MV-4-11 (cell line): Measurements from ENCODE around the gene EHMT1.
"Not testable (repeated sequence)": the region's sequence is repeated elsewhere in the genome, so short reads cannot be mapped to it uniquely, and the experiment has no call there.

Experiments used
- DNase-seq: peaks from one replicate; lab custom pipeline; 2025; lab: John Stamatoyannopoulos, UW

EHMT1 gene

DNA sequence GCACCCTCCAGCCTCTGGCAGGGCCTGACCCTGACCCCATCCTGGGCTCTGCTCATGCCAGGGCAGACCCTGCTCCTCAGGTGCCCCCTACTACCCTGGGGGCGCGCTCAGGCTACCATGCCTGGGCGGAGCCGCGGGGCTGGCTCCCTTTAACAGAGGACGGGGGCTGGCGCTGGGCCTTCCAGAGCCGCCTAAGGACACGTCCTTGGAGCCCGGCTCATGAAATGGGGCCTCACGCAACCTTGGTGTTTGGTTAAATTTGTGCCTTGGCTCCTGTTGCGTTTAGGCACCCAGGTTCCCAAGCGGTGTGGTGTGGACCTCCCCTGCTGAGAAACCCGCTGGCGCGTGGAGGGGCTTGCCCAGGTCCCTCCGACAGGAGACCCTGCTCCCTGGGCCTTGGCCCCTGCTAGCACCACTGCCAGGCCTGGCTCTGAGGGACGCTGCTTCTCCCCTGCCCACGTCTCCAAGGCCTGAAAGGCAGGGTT is 3.4 kb upstream of the EHMT1 start:
- DNase-seq = no peak

DNA sequence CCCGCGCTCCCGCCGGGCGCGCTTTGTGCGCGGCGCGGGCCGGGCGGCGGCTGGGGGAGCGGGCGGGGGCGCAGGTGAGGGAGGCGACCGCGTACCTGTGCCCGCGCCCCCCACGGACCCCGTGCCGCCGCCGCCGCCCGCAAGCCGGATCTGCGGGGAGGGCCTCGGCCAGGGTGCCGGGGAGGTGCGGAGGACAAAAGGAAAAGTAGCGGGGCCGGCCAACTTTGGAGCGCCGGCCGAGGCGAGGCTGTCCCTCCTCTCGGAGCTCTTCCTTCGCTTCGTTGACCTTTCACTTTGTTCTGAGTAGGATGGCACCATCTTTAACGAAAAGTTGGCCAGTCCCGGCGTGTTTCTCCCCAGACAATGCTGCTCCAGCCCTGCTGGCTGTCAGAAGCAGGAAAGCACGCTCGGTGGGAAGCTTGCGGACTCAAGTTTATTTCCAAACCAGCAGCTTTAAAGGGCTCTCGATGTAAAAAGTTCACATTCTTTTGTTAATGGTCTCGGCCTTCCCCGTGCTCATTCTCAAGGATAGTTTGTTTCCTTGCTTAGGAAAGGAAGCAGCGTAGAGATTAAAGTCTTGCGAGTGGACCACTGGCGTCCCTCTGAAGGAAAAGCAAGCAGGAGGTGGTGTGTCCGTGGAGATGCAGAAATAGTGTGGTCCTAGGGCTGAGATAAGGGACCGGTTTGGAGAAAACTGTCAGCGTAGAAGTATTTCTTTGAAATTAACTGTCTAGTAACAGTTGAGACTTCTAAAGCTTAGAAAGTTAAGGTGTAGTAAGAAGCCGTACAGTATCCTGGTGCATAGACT is 639 bp downstream of the EHMT1 start:
- peak; percentile 15 for DNase-seq

GRCh38 chr9:137620048-137620405 is 1.2 kb downstream of the EHMT1 start:
- no peak for DNase-seq

GRCh38 chr9:137620581-137620980 is 1.8 kb downstream of the EHMT1 start:
- DNase-seq = no peak

DNA sequence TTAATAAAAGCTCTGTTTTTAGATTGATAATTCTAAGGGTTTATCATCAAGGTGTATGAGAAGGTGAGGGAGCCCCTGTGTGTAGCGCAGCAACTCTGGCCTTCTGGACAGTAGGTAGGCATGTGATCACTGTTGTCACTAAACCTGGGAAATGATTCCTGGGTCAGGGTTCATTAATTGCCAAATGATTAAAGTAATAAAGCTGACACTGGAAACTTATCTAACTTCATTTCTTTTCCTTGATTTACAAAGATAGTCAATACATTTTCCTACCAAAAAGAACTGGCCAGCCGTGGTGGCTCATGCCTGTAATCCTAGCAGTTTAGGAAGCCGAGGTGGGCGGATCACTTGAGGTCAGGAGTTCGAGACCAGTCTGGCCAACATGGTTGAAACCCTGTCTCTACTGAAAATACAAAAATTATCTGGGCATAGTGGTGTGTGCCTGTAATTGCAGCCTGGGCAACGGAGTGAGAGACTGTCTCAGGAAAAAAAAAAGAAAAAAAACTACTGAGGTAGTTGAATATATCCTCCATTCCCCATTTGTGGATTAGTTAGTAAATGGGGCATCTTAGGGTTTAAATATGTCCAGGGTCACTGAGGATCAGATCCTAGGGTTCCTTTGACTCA is 2.4 kb downstream of the EHMT1 start:
- peak; percentile 55 for DNase-seq

GRCh38 chr9:137622211-137622610 is 3.4 kb downstream of the EHMT1 start:
- DNase-seq = not testable (repeated sequence)

DNA sequence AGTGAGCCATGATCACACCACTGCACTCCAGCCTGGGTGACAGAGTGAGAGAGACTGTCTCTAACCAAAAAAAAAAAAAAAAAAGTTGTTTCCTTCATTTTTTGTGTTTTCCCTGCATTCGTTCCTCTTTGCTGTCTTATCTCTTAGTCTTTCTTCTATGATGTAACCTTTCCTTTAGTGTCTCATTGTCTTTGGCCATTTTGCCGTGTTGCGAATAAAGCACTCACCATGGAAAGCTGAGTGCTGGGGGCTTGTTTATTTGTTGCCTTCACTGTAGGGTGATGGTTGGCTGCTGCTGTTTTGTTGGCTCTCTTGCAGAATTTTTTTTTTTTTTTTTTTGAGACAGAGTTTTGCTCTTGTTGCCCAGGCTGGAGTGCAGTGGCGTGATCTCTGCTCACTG is 7.7 kb downstream of the EHMT1 start:
- DNase-seq = peak; percentile 39

GRCh38 chr9:137627406-137627805 is 8.6 kb downstream of the EHMT1 start:
- DNase-seq = not testable (repeated sequence)

GRCh38 chr9:137630126-137630525 is 11.3 kb downstream of the EHMT1 start:
- no peak for DNase-seq

DNA sequence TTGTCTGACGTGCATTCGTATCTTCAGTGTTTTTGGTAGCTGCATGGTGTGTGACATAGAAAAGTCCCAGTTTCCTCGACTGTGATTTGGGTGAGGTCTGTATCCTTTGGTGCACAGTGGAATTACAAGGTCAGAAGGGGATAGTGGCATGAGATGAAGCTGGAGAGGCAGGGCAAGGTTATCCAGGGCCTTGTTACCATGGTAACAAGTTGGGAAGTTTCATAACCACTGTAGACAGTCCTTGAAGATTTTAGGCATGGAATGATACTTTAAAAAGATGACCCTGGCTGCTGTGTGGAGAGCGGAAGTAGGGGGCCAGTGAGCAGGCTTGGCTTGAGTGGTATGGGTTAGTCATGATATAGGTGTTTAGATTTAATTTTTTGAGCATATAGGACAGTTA is 11.9 kb downstream of the EHMT1 start:
- DNase-seq = no peak

DNA sequence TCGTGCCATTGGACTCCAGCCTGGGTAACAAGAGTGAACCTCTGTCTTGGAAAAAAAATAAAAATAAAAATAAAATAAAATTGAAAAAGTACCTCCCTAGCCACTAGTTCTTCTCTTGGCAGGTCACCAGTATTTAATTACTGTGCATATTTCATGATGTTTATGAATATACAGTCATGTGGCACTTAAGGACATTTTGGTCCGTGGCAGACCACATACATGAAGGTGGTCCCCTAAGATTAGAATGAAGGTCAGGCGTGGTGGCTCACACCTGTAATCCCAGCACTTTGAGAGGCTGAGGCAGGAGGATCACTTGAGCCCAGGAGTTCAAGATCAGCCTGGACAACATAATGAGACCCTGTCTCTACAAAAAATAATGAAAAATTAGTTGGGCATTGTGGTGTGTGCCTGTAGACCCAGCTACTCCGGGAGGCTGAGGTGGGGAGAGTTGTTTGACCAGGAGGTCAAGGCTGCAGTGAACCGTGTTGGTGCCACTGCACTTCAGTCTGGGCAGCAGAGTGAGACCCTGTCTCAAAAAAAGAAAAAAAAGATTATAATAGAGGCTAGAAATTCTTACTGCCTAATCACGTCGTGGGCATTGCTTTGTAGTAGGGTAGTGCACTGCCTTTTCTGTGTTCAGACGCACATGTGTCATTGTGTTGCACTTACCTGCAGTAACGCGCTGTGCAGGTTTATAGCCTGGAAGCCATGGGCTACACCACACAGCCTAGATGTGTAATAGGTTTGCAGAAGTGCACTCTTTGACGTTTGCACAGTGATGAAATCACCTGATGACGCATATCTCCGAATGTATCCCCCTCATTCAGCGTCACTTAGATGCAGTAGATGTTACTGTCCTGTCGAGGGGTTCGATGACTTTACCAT is 12.8 kb downstream of the EHMT1 start:
- DNase-seq = no peak

GRCh38 chr9:137632230-137633161 is 13.7 kb downstream of the EHMT1 start:
- DNase-seq = no peak

- DNase-seq = no peak
These were observed 15.2 kb downstream of the EHMT1 start for GRCh38 chr9:137634016-137634415.

- no peak for DNase-seq
These were observed 19.9 kb downstream of the EHMT1 start for GRCh38 chr9:137638680-137639079.

DNA sequence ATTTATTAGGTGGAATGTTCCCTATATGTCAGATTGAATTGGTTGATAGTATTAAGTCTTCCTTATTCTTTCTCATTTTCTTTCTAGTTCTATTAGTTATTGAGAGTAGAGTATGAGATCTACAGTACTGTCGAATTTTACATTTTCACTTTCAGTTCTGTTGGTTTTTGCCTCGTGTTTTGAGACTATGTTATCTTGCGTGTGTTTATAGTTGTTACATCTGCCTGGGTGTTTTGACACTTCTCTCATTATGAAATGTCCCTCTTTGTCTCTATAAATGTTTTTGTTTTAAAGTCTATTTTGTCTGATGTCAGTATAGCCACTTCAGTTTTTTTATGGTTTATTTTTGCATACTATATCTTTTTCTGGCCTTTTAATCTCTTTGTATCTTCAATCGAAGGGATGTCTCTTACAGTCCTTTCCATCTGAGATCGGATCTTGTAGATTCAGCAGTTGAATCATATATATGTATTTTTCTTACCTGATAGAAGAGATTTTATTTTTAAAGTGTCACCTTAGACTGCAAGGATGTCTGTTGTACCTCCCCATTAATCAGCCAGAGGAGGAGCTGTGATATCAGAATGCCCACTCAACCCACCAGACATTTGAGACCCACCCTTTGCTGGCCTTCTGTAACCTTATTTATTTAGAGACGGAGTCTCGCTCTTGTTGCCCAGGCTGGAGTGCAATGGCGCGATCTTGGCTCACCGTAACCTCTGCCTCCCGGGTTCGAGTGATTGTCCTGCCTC is 20.7 kb downstream of the EHMT1 start:
- DNase-seq = peak; percentile 20

GRCh38 chr9:137640862-137641261 is 22.1 kb downstream of the EHMT1 start:
- no peak for DNase-seq

DNA sequence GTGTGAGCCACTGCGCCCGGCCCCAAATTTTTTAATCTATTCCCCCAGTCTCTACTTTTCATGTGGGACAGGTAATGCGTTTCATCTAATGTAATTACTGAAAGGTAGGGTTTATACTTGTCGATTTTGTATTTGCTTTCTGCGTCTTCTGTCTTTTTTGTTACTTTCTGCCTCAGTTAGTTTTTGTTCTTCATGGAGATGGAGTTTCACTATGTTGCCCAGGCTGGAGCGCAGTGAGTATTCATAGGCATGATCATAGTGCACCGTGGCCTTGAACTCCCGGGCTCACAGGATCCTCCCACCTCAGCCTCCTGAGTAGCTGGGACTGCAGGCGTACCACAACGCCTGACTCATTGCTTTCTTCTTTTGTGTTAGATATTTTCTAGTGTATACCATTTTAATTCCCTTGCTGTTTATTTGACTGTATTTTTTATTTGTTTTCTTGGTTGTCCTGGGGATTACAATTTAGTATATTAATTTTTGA is 23.4 kb downstream of the EHMT1 start:
- no peak for DNase-seq

GRCh38 chr9:137642892-137643291 is 24.1 kb downstream of the EHMT1 start:
- DNase-seq = no peak

DNA sequence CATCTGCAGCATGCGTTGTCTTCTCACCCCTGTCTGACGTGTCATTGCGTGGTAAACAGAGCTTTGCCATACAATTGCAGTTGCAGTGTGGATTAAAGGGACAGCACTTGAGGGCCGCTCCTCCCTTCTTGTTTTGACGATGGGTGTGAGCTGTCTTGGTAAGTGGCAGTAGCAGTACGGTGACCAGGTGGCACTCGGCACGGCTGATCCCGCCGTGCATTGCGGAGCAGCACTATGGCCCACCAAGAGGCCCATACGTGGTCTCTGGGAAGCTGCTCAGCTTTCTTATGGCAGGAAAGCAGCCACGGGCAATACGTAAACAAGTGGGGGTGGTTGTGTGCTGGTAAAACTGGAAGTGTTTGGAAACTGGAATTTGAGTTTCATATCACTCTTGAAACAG is 25.1 kb downstream of the EHMT1 start:
- DNase-seq = no peak

GRCh38 chr9:137645211-137645610 is 26.4 kb downstream of the EHMT1 start:
- no peak for DNase-seq

GRCh38 chr9:137646341-137646740 is 27.5 kb downstream of the EHMT1 start:
- DNase-seq = no peak
